OCI-LY7 (cell line): Measurements from ENCODE around the gene LRRC46. TPM values are rescaled to one million over a fixed set of nuclear protein-coding genes. Genes with fewer than 3 reads are reported as not detected.

Source experiments
- BruUV-seq: library from RNA; stranded (reverse); fragments of 400-500 nt; replicated peaks from 2 replicates; lab custom pipeline; 2021; lab: Mats Ljungman, UMichigan
- CTCF ChIA-PET: fragments of 300-600 bp; sonication (Branson Sonifier 250); formaldehyde crosslinking; loops from one replicate; lab custom pipeline; 2022; ENCODE audit warnings: antibody characterized with exemption; ENCODE audit not compliant: unreplicated experiment; lab: Charles Lee
- POLR2A ChIA-PET: fragments of 300-600 bp; sonication (Branson Sonifier 250); formaldehyde crosslinking; loops from one replicate; lab custom pipeline; 2022; ENCODE audit warnings: antibody characterized with exemption; lab: Charles Lee
- DNase-seq: peaks from one replicate; pipeline ENCODE4 v3.0.0-alpha.2; 2015; ENCODE audit warnings: low spot score
- H2AFZ ChIP-seq: fragments of 200-600 bp; sonication (generic), shearing (Covaris generic); 2 replicates; pipeline ENCODE4 v1.6.1; 2014; ENCODE audit warnings: mild to moderate bottlenecking, antibody characterized with exemption, low read length, moderate library complexity
- H3K27ac ChIP-seq: fragments of 200-600 bp; sonication (generic); 2 replicates; pipeline ENCODE4 v1.5.1; 2014; ENCODE audit warnings: mixed run types, low read depth, mild to moderate bottlenecking, moderate library complexity, low read length, inconsistent platforms; ENCODE audit not compliant: poor library complexity, severe bottlenecking
- H3K36me3 ChIP-seq: fragments of 200-600 bp; sonication (generic); 2 replicates; pipeline ENCODE4 v1.6.1; 2014; ENCODE audit warnings: mild to moderate bottlenecking, antibody characterized with exemption, low read length, moderate library complexity, mixed read lengths; ENCODE audit not compliant: insufficient read depth
- H3K4me1 ChIP-seq: fragments of 200-600 bp; sonication (generic); 2 replicates; pipeline ENCODE4 v1.5.1; 2014; ENCODE audit warnings: mild to moderate bottlenecking, low read length; ENCODE audit not compliant: insufficient read depth, poor library complexity, severe bottlenecking
- H3K4me2 ChIP-seq: fragments of 200-600 bp; sonication (generic); 2 replicates; pipeline ENCODE4 v1.6.1; 2014; ENCODE audit warnings: mild to moderate bottlenecking, low read length
- H3K4me3 ChIP-seq: fragments of 200-600 bp; sonication (generic); 2 replicates; pipeline ENCODE4 v1.5.1; 2014; ENCODE audit warnings: mild to moderate bottlenecking, low read depth, low read length; ENCODE audit not compliant: poor library complexity, severe bottlenecking
- H3K79me2 ChIP-seq: fragments of 200-600 bp; sonication (generic); 2 replicates; pipeline ENCODE4 v1.6.1; 2016; ENCODE audit warnings: low read depth, mild to moderate bottlenecking, low read length, moderate library complexity, mixed read lengths; ENCODE audit not compliant: insufficient read depth
- H3K9me2 ChIP-seq: fragments of 200-600 bp; sonication (generic); 2 replicates; pipeline ENCODE4 v1.6.1; 2016; ENCODE audit warnings: mild to moderate bottlenecking, low read length, mixed read lengths; ENCODE audit not compliant: insufficient read depth
- H3K9me3 ChIP-seq: fragments of 200-600 bp; sonication (generic); 2 replicates; pipeline ENCODE4 v1.6.1; 2014; ENCODE audit warnings: mild to moderate bottlenecking, mixed run types, low read length, mixed read lengths
- H4K20me1 ChIP-seq: fragments of 200-600 bp; sonication (generic); 2 replicates; pipeline ENCODE4 v1.6.1; 2014; ENCODE audit warnings: mild to moderate bottlenecking, antibody characterized with exemption, low read length, moderate library complexity, mixed read lengths; ENCODE audit not compliant: insufficient read depth
- EZH2phosphoT487 ChIP-seq: fragments of 200-600 bp; sonication (generic); IDR thresholded peaks from 2 replicates; pipeline ENCODE4 v1.6.1; 2018; ENCODE audit warnings: low read depth, borderline replicate concordance, mild to moderate bottlenecking, mixed run types, antibody characterized with exemption, low read length, moderate library complexity, mixed read lengths
- intact Hi-C: fragments of 100-400 bp; cut with micrococcal nuclease; formaldehyde crosslinking; loops from one replicate; pipeline ENCODE4 v1.10.0; 2022; ENCODE audit not compliant: unreplicated experiment
- total RNA-seq, 2 experiments: library from RNA; depleted of rRNA in 1 of 2; stranded (reverse); fragments of >200 nt in 1 of 2; shearing (Covaris generic) in 1 of 2; gene quantifications; 2 replicates each; pipeline ENCODE4 v1.2.3, GENCODE V29; 2014 to 2022
- TF ChIP-seq, protein P1 (sequence below): fragments of 200-600 bp; sonication (generic); conservative IDR thresholded peaks from 2 replicates; pipeline ENCODE4 v1.5.1; 2014; ENCODE audit warnings: mild to moderate bottlenecking, antibody characterized with exemption, low read length, moderate library complexity, mixed read lengths

The LRRC46 gene
- total RNA-seq, 2 experiments from 2014 or later: 0.85 to 1.2 TPM

DNA sequence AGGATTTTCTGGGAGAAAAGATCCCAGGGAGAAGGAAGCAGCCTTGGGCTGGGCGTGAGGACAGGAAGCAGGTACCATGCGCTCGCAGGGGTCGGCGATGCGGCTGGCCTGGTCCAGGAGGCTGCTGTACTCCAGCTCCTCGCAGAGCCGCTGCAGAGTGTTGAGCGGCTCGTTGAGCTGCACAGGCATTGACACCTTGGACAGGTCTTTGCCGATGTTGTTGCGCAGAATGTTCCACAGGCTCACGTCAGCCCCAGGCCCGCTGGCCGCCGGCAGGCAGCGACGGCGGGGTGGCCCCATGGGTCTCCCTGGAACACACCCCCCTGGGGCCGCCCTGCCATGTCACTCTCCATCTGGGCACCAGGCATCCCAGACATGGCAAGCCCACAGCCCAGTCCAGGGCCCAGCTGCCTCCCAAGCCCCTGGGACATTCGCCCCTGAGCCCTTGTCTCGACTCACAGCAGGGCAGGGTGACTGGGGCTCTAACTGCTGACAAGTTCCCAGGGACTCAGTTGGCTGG lies 17.9 kb upstream of the LRRC46 start:
- Histone ChIP-seq H3K27ac (no peak overlapping the region), H3K9me3 (no peaks in the 10 kb centered on the region), H3K4me3 (no peak overlapping the region), H3K4me1 (no peaks in the 10 kb centered on the region), H3K36me3 (peaks cover 19% of the 10 kb centered on the region; the same call in 1 of the 2 replicates), H4K20me1 (no peaks in the 10 kb centered on the region), H3K4me2 (no peak overlapping the region), H3K79me2 (no peaks in the 10 kb centered on the region), H2AFZ (no peak overlapping the region), H3K9me2 (no peaks in the 10 kb centered on the region)
- no peak for DNase-seq
- TF ChIP-seq, protein P1, sequence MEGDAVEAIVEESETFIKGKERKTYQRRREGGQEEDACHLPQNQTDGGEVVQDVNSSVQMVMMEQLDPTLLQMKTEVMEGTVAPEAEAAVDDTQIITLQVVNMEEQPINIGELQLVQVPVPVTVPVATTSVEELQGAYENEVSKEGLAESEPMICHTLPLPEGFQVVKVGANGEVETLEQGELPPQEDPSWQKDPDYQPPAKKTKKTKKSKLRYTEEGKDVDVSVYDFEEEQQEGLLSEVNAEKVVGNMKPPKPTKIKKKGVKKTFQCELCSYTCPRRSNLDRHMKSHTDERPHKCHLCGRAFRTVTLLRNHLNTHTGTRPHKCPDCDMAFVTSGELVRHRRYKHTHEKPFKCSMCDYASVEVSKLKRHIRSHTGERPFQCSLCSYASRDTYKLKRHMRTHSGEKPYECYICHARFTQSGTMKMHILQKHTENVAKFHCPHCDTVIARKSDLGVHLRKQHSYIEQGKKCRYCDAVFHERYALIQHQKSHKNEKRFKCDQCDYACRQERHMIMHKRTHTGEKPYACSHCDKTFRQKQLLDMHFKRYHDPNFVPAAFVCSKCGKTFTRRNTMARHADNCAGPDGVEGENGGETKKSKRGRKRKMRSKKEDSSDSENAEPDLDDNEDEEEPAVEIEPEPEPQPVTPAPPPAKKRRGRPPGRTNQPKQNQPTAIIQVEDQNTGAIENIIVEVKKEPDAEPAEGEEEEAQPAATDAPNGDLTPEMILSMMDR: no peak
- TF ChIP-seq EZH2phosphoT487: no peak
- intact Hi-C loops: no loop called here
- POLR2A ChIA-PET: no interaction called here
- CTCF ChIA-PET: no interaction called here
- no TSS peak for BruUV-seq

DNA sequence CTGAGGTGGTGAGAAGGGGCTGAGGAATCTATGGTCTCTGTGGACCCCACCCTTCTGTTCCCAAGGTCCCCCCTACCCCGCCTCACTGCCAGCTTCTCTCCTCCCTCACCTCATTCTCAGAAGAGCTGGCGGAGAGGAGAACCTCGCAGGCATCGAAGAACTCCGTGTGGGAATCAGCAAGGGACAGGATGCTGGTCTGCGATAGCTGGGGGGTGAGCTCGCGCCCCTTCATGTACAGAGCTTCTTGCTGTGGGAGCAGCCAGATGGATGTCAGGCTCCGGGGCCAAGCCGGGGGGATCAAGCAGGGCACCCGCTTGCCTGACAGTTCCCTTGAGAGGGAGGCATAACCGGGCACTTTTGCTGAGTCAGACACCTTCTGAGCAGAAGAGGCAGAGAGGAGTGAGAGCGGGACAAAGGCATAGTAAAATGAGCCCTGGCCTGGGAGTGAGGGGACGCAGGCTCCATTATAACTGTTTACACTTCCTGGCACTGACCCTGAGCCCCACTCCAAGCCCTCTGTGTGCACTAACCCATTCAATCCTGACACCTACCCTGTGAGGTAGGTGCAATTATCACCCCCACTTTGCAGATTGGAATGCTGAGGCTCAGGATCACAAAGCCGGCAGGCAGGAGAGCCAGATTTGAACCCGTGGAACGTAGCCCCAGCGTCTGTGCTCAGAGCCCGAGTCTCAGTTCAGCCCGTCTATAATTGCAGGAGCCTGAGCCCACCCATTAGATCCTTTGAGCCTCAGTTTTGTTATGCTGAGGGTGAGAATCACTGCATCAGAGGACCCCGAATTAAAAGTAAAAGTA lies 16.2 kb upstream of the LRRC46 start:
- Histone ChIP-seq H3K4me3 (no peak overlapping the region), H3K9me2 (no peaks in the 10 kb centered on the region), H3K4me1 (peaks cover 2% of the 10 kb centered on the region), H3K79me2 (no peaks in the 10 kb centered on the region), H2AFZ (no peak overlapping the region), H4K20me1 (no peaks in the 10 kb centered on the region), H3K27ac (no peak overlapping the region), H3K36me3 (peaks cover 14% of the 10 kb centered on the region; the same call in 1 of the 2 replicates), H3K4me2 (no peak overlapping the region), H3K9me3 (no peaks in the 10 kb centered on the region)
- TF ChIP-seq EZH2phosphoT487: no peak
- TF ChIP-seq, protein P1: no peak
- DNase-seq: no peak
- no TSS peak for BruUV-seq
- ChIA-PET CTCF (no interaction called here), POLR2A (no interaction called here)
- intact Hi-C loops: no loop called here
